B cell (primary cell): ENCODE data around the gene RPTOR.

Experiments
- EZH2 ChIP-seq: IDR thresholded peaks from 2 replicates; pipeline ENCODE4 v1.6.1; 2012; ENCODE audit warnings: borderline replicate concordance, low read depth, mild to moderate bottlenecking, moderate library complexity, low read length; ENCODE audit not compliant: insufficient read depth, poor library complexity, severe bottlenecking
- TF ChIP-seq, protein P1 (sequence below): fragments of 200-600 bp; IDR thresholded peaks from one replicate; pipeline ENCODE4 v1.8.0; 2022; ENCODE audit warnings: antibody characterized with exemption, mild to moderate bottlenecking

DNA sequence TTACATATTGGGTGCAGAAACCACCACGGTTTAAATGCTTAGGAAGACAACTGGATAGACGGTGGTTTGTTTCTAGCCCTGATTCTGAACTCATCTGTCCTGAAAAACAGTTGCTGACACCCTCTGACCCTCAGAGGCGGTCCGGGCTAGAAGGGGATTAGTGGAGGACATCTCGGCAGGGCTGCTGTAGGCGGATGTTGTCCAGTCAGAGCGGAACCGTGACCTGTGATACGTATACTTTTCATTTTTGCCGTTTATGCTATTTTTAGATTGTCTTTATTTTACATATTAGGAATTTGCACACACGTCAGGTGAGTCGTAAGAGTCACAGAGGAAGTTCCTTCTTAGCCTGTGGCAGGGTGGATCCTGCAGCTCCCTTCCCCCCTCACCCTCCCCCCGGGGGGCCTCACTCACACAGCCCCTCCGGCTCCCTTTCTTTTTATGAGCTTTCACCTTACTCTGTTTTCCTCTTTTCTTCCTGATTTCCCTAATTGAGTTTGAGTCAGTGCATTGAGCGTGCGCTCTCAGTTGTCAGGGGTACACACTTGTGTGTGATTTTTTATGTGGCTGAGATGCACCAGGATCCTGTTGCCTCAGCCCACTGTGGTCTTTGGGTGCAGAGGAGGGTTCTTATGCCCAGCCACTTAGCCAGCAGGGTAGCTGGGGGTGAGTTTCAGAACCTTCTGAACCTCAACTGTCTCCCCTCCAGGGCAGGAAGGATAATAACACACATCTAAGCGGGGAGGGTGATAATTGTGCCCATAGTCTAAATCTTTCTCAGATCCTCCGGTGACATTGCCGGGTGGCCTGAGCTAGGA lies 236.0 kb downstream of the RPTOR start:
- TF ChIP-seq, protein P1, sequence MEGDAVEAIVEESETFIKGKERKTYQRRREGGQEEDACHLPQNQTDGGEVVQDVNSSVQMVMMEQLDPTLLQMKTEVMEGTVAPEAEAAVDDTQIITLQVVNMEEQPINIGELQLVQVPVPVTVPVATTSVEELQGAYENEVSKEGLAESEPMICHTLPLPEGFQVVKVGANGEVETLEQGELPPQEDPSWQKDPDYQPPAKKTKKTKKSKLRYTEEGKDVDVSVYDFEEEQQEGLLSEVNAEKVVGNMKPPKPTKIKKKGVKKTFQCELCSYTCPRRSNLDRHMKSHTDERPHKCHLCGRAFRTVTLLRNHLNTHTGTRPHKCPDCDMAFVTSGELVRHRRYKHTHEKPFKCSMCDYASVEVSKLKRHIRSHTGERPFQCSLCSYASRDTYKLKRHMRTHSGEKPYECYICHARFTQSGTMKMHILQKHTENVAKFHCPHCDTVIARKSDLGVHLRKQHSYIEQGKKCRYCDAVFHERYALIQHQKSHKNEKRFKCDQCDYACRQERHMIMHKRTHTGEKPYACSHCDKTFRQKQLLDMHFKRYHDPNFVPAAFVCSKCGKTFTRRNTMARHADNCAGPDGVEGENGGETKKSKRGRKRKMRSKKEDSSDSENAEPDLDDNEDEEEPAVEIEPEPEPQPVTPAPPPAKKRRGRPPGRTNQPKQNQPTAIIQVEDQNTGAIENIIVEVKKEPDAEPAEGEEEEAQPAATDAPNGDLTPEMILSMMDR: no peak
- TF ChIP-seq EZH2: no peak
